ENCODE results near the gene ZBTB33. TPM values are rescaled to one million over a fixed set of nuclear protein-coding genes. Genes with fewer than 3 reads are reported as not detected.

The ZBTB33 gene
- total RNA-seq, 2 donors from 2014 or later, result 19.0 to 19.2 TPM

GRCh38 chrX:120264341-120264740, 13.7 kb downstream of the ZBTB33 start:
- DNase-seq, result no peak
- peaks cover 1% of the 10 kb centered on the region for H3K4me1 Mint-ChIP-seq
- H3K27ac Mint-ChIP-seq, result no peak overlapping the region
- no peak overlapping the region for H3K9ac ChIP-seq (ENCODE audit: extremely low read depth, low read length, poor library complexity, severe bottlenecking)
- no peak overlapping the region for H3K27ac ChIP-seq (ENCODE audit: low read depth, low read length)
- H3K4me3 ChIP-seq (ENCODE audit: low read length), result no peak overlapping the region
- H3K4me1 ChIP-seq (ENCODE audit: control insufficient read depth, insufficient read depth, low read length), result no peaks in the 10 kb centered on the region
- no peaks in the 10 kb centered on the region for H3K27me3 Mint-ChIP-seq (ENCODE audit: insufficient read depth)
- no peaks in the 10 kb centered on the region for H3K9me3 ChIP-seq (ENCODE audit: control insufficient read depth, low read length)
- H3K36me3 ChIP-seq (ENCODE audit: control insufficient read depth, insufficient read depth, low read length), result no peaks in the 10 kb centered on the region
- H3K36me3 Mint-ChIP-seq (ENCODE audit: low read depth), result no peaks in the 10 kb centered on the region
- H3K27me3 ChIP-seq (ENCODE audit: control insufficient read depth, insufficient read depth, low read length, poor library complexity, severe bottlenecking), result no peaks in the 10 kb centered on the region
- H3K4me3 Mint-ChIP-seq, result no peak overlapping the region
- H3K9me3 Mint-ChIP-seq, result peaks cover 34% of the 10 kb centered on the region
- TF ChIP-seq CTCF (conservative IDR thresholded peaks at IDR 0.05), result no peak

- no peaks in the 10 kb centered on the region for H3K36me3 Mint-ChIP-seq (ENCODE audit: low read depth)
- no CpG with 5 or more reads among the region's 1 CpG for WGBS, 2 experiments (ENCODE audit: insufficient coverage in 1 of 2, insufficient read length in 1 of 2)
- H3K36me3 ChIP-seq (ENCODE audit: control insufficient read depth, insufficient read depth, low read length), result no peaks in the 10 kb centered on the region
- DNase-seq, result no peak
- no peaks in the 10 kb centered on the region for H3K9me3 ChIP-seq (ENCODE audit: control insufficient read depth, low read length)
- H3K4me3 ChIP-seq (ENCODE audit: low read length), result no peak overlapping the region
- no peaks in the 10 kb centered on the region for H3K27me3 ChIP-seq (ENCODE audit: control insufficient read depth, insufficient read depth, low read length, poor library complexity, severe bottlenecking)
- H3K4me3 Mint-ChIP-seq, result no peak overlapping the region
- H3K9ac ChIP-seq (ENCODE audit: extremely low read depth, low read length, poor library complexity, severe bottlenecking), result no peak overlapping the region
- H3K27ac ChIP-seq (ENCODE audit: low read depth, low read length), result no peak overlapping the region
- TF ChIP-seq CTCF (conservative IDR thresholded peaks at IDR 0.05), result no peak
- H3K27me3 Mint-ChIP-seq (ENCODE audit: insufficient read depth), result peaks cover 3% of the 10 kb centered on the region
- peaks cover 46% of the 10 kb centered on the region for H3K9me3 Mint-ChIP-seq
- peaks cover 7% of the 10 kb centered on the region for H3K4me1 Mint-ChIP-seq
- no peak overlapping the region for H3K27ac Mint-ChIP-seq
- no peaks in the 10 kb centered on the region for H3K4me1 ChIP-seq (ENCODE audit: control insufficient read depth, insufficient read depth, low read length)
These were observed 18.9 kb downstream of the ZBTB33 start for GRCh38 chrX:120269373-120270035.

GRCh38 chrX:120270567-120270966, 20.0 kb downstream of the ZBTB33 start:
- WGBS, 2 experiments (ENCODE audit: insufficient coverage in 1 of 2, insufficient read length in 1 of 2), result 88 to 100% methylated on average over 1 to 4 of the region's 4 CpGs
- peaks cover 54% of the 10 kb centered on the region for H3K9me3 Mint-ChIP-seq

More at GRCh38 chrX:120270567-120270966, 20.0 kb downstream of the ZBTB33 start:
- Mint-ChIP-seq H3K4me1 (peaks cover 16% of the 10 kb centered on the region), H3K27ac (no peak overlapping the region), H3K27me3 (ENCODE audit: insufficient read depth) (peaks cover 3% of the 10 kb centered on the region), H3K36me3 (ENCODE audit: low read depth) (no peaks in the 10 kb centered on the region), H3K4me3 (no peak overlapping the region)
- TF ChIP-seq CTCF (conservative IDR thresholded peaks at IDR 0.05), result no peak
- H3K4me1 ChIP-seq (ENCODE audit: control insufficient read depth, insufficient read depth, low read length), result no peaks in the 10 kb centered on the region
- H3K36me3 ChIP-seq (ENCODE audit: control insufficient read depth, insufficient read depth, low read length), result no peaks in the 10 kb centered on the region
- no peak overlapping the region for H3K4me3 ChIP-seq (ENCODE audit: low read length)
- no peak for DNase-seq
- no peaks in the 10 kb centered on the region for H3K27me3 ChIP-seq (ENCODE audit: control insufficient read depth, insufficient read depth, low read length, poor library complexity, severe bottlenecking)
- no peaks in the 10 kb centered on the region for H3K9me3 ChIP-seq (ENCODE audit: control insufficient read depth, low read length)
- no peak overlapping the region for H3K27ac ChIP-seq (ENCODE audit: low read depth, low read length)
- H3K9ac ChIP-seq (ENCODE audit: extremely low read depth, low read length, poor library complexity, severe bottlenecking), result no peak overlapping the region
